NCI-H2227 treated with DMSO at 0.1 percent for 48 hours (cell line): ENCODE results near the gene ANGEL1.
A peak's percentile ranks its signal among the peaks of the same experiment; 100 is the strongest.

Experiments used
- DNase-seq: peaks from one replicate; lab custom pipeline; 2025; lab: John Stamatoyannopoulos, UW

The ANGEL1 gene

DNA sequence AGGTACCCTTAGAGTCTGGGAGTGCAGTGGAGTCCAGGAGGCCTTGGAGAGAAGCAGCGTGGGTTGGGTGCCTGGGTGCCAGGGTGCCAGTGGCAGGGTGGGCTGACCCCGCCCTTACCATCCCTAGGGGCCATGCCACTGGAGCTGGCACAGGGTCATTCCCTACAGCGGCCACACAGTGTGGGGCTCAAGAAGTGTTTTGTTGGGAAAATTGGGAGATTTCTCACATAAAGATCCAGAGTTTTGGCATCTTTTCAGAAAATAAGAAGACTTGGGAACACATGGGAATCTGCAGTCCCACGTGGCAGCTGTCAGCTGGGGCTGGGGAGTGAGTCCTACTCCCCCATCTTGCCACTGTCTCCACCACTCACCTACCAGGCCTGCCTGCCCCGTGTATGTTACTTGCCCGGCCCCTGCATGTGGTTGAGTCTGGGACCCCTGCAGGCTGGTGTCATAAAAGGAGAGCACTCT, 47.2 kb downstream of the ANGEL1 start:
- no peak for DNase-seq

GRCh38 chr14:76763096-76764041, 49.3 kb downstream of the ANGEL1 start:
- no peak for DNase-seq

DNA sequence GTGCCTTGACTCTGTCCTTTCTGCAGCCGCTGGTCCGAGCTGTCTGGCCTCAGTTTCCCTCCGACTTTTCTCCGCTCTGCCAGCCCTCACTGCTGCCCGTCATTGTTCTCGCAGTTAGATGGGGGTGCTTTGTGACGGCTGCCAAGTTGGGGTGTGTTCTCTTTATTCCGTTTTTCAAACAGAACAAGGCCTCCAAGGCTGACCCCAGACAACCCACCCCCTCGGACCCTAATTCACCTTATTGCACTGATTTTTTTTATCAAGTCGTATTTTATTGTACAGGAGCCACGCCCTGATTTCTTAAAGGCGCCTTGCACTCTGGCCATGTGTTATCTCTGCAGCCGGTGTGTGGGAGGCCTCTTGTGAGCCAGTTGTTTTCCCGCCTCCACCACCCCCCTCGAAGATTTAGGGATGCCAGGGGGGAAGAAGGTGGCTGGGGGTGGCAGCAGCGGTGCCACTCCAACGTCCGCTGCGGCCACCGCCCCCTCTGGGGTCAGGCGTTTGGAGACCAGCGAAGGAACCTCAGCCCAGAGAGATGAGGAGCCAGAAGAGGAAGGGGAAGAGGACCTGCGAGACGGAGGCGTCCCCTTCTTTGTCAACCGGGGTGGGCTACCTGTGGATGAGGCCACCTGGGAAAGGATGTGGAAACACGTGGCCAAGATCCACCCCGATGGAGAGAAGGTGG, 50.1 kb downstream of the ANGEL1 start:
- DNase-seq, result no peak

DNA sequence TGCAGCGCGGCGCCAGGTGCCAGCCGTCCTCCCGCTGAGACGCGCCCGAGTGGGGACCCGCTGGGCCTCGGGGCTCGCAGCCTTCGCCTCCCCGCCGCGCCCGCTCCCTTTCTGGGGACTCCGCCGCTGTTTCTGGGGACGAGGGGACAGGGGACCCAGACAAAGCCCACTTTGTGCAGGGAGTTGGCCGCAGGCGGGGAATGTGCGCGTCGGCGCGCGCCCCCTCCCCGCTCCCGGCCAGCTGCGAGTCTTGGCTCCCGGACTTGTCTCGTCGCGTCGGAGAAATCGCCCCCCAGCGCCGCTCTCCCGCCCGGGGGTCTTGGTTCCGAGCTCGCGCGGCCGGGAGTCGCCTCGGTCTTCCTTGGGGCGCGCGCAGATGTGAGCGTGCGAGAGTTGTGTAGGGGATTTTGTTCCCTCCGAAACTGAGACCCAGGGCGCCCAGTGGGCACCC, 50.7 kb downstream of the ANGEL1 start:
- DNase-seq, result no peak

DNA sequence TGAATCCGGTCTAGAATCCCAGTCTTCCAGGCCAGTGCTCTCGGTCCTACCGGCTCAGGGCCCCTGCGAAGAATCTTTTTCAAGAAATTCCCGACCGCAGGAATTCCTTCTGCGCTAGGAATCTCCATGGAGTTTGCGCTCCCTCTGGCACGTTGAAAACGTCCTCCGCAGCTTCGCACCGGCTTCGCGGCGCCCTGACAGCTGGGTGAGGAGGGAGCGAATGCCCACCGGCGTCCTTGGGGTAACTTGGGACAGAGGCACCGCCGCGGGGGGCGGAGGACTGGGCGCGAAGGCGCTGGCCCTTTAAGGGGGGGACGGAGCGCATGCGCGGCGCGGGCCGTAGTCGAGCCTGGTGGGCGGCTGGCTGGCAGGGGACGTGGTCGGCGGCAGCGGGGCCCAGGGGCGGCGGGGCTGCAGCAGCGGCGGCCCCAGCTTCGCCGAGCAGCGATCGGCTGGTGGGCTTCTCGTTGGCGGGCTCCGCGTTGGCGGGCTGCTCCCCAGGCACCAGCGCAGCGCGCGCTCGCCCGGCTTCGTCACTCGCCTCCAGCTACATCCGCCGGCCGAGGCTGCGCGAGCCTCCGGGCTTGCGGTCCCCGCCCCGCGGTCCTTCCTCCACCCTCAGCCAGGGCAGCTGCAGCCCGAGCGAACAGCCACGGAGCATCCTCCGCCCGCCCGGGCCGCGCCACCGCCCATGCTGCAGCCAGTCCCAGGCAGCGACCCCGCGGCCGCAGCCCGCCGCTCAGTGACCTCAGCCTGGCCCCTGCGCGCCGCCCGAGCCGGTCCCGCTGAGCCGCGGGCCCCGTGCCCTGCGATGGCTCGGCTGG, 51.3 kb downstream of the ANGEL1 start, which contains the start of gene VASH1:
Gene VASH1 (plus strand): TSS at position 333 of the 824 bp plus-strand sequence. CDS start 1,354 bp downstream, outside the sequence.
- DNase-seq, result peak; percentile 54

DNA sequence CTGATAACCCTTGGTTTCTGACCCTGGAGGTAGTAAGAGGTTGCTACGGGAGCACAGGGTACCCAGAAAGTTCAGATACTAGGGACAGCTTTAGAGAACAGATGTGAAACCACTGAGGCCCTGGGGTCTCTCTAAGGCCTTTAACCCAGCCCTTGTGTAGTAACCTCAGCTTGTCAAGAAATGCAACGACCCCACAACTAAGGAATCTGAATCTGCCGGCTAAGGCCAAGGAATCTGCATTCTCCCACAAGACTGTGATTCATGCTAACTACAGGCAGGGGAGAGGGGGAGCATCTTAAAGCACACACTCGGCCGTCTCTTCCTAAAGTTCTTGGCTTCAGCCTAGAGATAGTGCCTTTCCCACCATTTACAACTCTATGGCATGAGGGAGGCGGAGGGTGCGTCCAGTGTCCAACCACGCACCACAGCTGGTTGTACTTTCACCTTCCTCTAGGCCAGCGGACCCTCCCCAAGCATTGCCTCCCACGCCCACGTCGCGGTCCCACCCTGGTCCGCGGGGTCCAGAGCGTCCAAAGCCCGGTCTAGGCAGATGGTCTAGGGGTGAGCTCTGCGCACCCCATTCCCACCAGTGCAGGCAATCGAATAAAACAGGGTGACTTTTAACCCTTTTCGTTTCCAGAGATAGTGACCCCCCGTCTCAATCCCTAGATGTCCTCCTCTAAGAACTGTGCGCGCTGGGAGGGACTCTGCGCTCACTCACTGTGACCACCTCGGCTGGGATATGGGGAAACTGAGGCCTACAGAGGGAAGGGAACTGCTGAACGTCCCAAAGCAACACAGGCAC, 52.1 kb downstream of the ANGEL1 start:
- no peak for DNase-seq

DNA sequence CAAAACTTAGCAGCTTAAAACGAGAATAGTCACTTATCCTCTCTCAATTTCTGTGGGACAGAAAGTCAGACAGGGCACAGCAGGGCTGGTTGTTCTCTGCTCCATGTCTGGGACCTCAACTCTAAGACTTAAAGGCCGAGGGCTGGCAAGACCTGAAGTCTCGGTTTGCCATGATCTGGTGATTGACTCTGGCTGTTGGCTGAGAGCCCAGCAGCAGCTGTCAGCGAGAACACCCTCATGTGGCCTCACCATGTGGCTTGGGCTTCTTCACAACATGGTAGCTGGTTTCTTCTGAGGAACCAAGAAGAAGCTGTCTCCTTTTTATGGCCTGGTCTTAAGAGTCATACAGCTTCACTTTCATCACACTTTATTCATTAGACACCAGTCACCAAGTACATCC, 53.1 kb downstream of the ANGEL1 start:
- DNase-seq, result no peak

GRCh38 chr14:76756371-76756750, 56.3 kb downstream of the ANGEL1 start:
- no peak for DNase-seq

DNA sequence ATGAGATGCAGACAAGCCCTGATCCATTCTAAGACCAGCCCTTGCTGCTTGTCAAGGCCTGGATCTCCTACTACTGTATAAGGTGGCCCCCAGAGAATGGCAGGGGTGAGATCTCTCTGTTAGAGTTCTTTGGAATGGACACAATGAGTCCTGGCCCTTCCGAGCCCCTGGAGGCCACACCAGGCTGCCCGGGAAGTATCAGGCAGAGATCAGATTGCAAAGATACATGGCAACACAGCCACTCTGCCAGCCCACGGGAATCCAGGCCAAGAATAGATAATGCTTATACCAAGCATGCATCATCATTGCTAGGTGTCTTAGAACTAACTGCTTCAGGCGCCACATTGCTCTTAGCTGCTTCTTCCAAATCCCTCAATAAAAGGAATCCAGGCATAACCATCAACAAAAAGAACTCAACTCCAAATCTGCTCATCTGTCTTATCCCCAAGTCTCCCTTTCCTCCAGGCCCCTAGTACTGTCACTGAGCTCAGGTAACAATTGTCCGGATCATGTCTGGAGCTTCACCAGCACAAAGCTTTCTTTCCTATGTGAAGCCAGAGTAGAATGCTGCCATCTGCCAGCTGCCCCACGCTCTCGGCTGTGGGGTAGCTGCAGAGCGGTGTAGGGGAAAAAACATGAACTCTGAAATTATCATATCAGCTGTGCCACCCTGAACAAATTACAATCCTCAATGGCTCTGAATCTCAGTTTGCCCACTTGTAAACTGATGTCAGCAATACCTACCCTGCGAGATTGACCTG, 56.9 kb downstream of the ANGEL1 start:
- no peak for DNase-seq

- no peak for DNase-seq
Observed at GRCh38 chr14:76754586-76754985, 58.1 kb downstream of the ANGEL1 start.

DNA sequence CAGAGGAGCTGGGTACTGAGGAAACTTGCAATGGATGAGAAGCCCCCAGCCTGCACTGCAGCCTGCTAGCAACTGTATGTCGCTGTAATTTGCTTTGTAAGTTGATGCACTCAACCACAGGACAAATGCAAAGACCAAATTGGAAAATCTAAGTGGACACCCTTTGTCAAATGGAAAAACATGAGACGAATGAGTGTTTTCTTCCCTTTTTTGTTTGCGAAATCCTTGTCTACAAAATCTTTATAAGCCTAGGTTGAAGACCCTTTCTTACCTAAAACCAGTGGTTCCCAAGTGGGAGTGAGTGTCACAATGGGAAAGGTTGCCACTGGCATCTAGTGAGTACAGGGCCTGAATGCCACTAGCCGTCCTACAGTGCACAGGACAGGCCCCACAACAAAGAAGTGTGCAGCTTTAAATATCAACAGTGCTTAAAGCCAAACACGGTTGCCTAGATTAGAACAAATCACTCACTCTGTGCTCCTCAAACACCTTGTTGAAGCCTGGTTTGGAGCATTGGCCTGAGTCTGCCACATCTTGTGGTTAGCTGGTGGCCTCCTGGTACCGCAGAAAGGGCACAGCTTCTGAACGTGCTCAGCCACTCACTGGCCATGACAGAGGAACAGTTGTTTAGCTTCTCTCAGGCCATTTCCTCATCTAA, 59.0 kb downstream of the ANGEL1 start:
- DNase-seq, result no peak

GRCh38 chr14:76752744-76753143, 59.9 kb downstream of the ANGEL1 start:
- no peak for DNase-seq

GRCh38 chr14:76742966-76743365, 69.7 kb downstream of the ANGEL1 start:
- DNase-seq, result no peak

DNA sequence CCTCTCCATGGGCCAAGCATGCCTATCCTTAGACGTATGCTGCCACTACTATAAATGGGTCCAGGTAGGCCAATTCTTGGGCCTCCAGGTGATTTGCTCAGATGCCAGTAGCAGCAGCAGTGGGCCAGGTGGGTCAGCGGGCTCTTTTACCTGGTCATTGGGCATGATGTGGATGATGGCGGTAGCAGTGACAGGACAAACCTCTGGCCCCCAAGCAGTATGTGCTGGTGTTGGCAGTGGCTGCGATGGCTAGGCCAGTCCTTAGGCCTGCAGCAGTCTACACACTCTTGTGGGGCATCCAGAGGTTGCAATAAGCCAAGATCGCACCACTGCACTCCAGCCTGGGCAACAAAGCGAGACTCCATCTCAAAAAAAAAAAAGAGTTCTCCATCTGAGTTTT, 70.5 kb downstream of the ANGEL1 start:
- DNase-seq, result no peak

GRCh38 chr14:76741074-76741473, 71.6 kb downstream of the ANGEL1 start:
- DNase-seq, result no peak
